IPS-15b (cell line): ENCODE measurements around the gene MLLT6.

Source experiments
- H3K27me3 ChIP-seq: one replicate; pipeline ENCODE4 v1.6.1; 2013; ENCODE audit warnings: low read length; ENCODE audit not compliant: control insufficient read depth, insufficient read depth
- H3K36me3 ChIP-seq: one replicate; pipeline ENCODE4 v1.6.1; 2013; ENCODE audit warnings: low read length; ENCODE audit not compliant: control insufficient read depth, insufficient read depth
- H3K4me1 ChIP-seq: one replicate; pipeline ENCODE4 v1.6.1; 2013; ENCODE audit warnings: mild to moderate bottlenecking, low read length; ENCODE audit not compliant: control insufficient read depth, insufficient read depth
- H3K4me3 ChIP-seq: one replicate; pipeline ENCODE4 v1.5.1; 2013; ENCODE audit warnings: low read depth, low read length
- H3K9ac ChIP-seq: one replicate; pipeline ENCODE4 v1.6.1; 2013; ENCODE audit warnings: low read depth, mild to moderate bottlenecking, low read length
- H3K9me3 ChIP-seq: one replicate; pipeline ENCODE4 v1.6.1; 2013; ENCODE audit warnings: mild to moderate bottlenecking, low read length; ENCODE audit not compliant: control insufficient read depth, insufficient read depth

MLLT6 gene

GRCh38 chr17:38667787-38668122 lies 37.3 kb upstream of the MLLT6 start:
- H3K9ac ChIP-seq = no peak overlapping the region
- peaks cover 53% of the 10 kb centered on the region for H3K27me3 ChIP-seq
- no peaks in the 10 kb centered on the region for H3K36me3 ChIP-seq
- H3K9me3 ChIP-seq = no peaks in the 10 kb centered on the region
- no peak overlapping the region for H3K4me3 ChIP-seq
- H3K4me1 ChIP-seq = peaks cover 12% of the 10 kb centered on the region

GRCh38 chr17:38669520-38669919 lies 35.6 kb upstream of the MLLT6 start:
- peaks cover 69% of the 10 kb centered on the region for H3K27me3 ChIP-seq

GRCh38 chr17:38671939-38672720 lies 32.9 kb upstream of the MLLT6 start:
- Histone ChIP-seq H3K36me3 (no peaks in the 10 kb centered on the region), H3K4me1 (peaks cover 16% of the 10 kb centered on the region), H3K4me3 (peak overlapping the region; percentile 68), H3K9me3 (no peaks in the 10 kb centered on the region), H3K9ac (no peak overlapping the region), H3K27me3 (peaks cover 87% of the 10 kb centered on the region)

More at GRCh38 chr17:38669520-38669919, 35.6 kb upstream of the MLLT6 start:
- peaks cover 12% of the 10 kb centered on the region for H3K4me1 ChIP-seq
- peak overlapping the region; percentile 3 for H3K4me3 ChIP-seq
- H3K36me3 ChIP-seq = no peaks in the 10 kb centered on the region
- H3K9me3 ChIP-seq = no peaks in the 10 kb centered on the region
- H3K9ac ChIP-seq = no peak overlapping the region

- Histone ChIP-seq H3K9me3 (no peaks in the 10 kb centered on the region), H3K36me3 (no peaks in the 10 kb centered on the region), H3K4me3 (peak overlapping the region; percentile 68), H3K9ac (no peak overlapping the region), H3K27me3 (peaks cover 83% of the 10 kb centered on the region), H3K4me1 (peaks cover 16% of the 10 kb centered on the region)
Measured at GRCh38 chr17:38672788-38673706, 32.0 kb upstream of the MLLT6 start.

GRCh38 chr17:38673707-38674013 lies 31.4 kb upstream of the MLLT6 start:
- no peaks in the 10 kb centered on the region for H3K9me3 ChIP-seq
- peaks cover 13% of the 10 kb centered on the region for H3K4me1 ChIP-seq
- no peaks in the 10 kb centered on the region for H3K36me3 ChIP-seq
- no peak overlapping the region for H3K9ac ChIP-seq
- H3K27me3 ChIP-seq = peaks cover 77% of the 10 kb centered on the region
- peak overlapping the region; percentile 41 for H3K4me3 ChIP-seq

- Histone ChIP-seq H3K4me3 (peak overlapping the region; percentile 41), H3K4me1 (peaks cover 13% of the 10 kb centered on the region), H3K9ac (no peak overlapping the region), H3K27me3 (peaks cover 72% of the 10 kb centered on the region), H3K9me3 (no peaks in the 10 kb centered on the region), H3K36me3 (no peaks in the 10 kb centered on the region)
Measured at GRCh38 chr17:38674014-38674748, 30.9 kb upstream of the MLLT6 start.

GRCh38 chr17:38674749-38675615 lies 30.1 kb upstream of the MLLT6 start, which contains the start of gene EPOP:
Gene EPOP (minus strand): TSS chr17:38674957. CDS start chr17:38674495, 462 bp downstream.
- Histone ChIP-seq H3K36me3 (no peaks in the 10 kb centered on the region), H3K4me3 (peak within 1 kb of the TSS; percentile 53), H3K27me3 (peaks cover 64% of the 10 kb centered on the region), H3K9me3 (no peaks in the 10 kb centered on the region), H3K9ac (no peak within 1 kb of the TSS), H3K4me1 (peaks cover 13% of the 10 kb centered on the region)

- H3K36me3 ChIP-seq = no peaks in the 10 kb centered on the region
- peaks cover 8% of the 10 kb centered on the region for H3K4me1 ChIP-seq
- H3K27me3 ChIP-seq = peaks cover 47% of the 10 kb centered on the region
- no peak overlapping the region for H3K9ac ChIP-seq
- H3K4me3 ChIP-seq = no peak overlapping the region
- no peaks in the 10 kb centered on the region for H3K9me3 ChIP-seq
Measured at GRCh38 chr17:38676706-38677504, 28.2 kb upstream of the MLLT6 start.

- Histone ChIP-seq H3K4me1 (peaks cover 4% of the 10 kb centered on the region), H3K9ac (no peak overlapping the region), H3K36me3 (no peaks in the 10 kb centered on the region), H3K9me3 (no peaks in the 10 kb centered on the region), H3K27me3 (peaks cover 40% of the 10 kb centered on the region), H3K4me3 (no peak overlapping the region)
Measured at GRCh38 chr17:38677819-38678218, 27.3 kb upstream of the MLLT6 start.

- H3K27me3 ChIP-seq = peaks cover 21% of the 10 kb centered on the region
- no peak overlapping the region for H3K9ac ChIP-seq
- H3K4me1 ChIP-seq = no peaks in the 10 kb centered on the region
- no peak overlapping the region for H3K4me3 ChIP-seq
- no peaks in the 10 kb centered on the region for H3K9me3 ChIP-seq
- H3K36me3 ChIP-seq = no peaks in the 10 kb centered on the region
Measured at GRCh38 chr17:38681096-38681495, 24.0 kb upstream of the MLLT6 start.
